ENCODE data around the gene KRTAP19-3. TPM values are rescaled to one million over a fixed set of nuclear protein-coding genes. Genes with fewer than 3 reads are reported as not detected.

Gene KRTAP19-3
- total RNA-seq, 2 experiments from 2014 or later: not detected

Other genes with a start within 250 kb of the KRTAP19-3 start
- gene KRTAP24-1, start 209.1 kb downstream of the KRTAP19-3 start, total RNA-seq: not detected
- not detected for gene KRTAP25-1, start 202.5 kb downstream of the KRTAP19-3 start, total RNA-seq
- gene KRTAP26-1, start 171.7 kb downstream of the KRTAP19-3 start, total RNA-seq: not detected
- not detected for gene KRTAP27-1, start 154.3 kb downstream of the KRTAP19-3 start, total RNA-seq
- gene KRTAP23-1, start 143.4 kb downstream of the KRTAP19-3 start, total RNA-seq: not detected
- not detected for gene KRTAP13-2, start 119.7 kb downstream of the KRTAP19-3 start, total RNA-seq
- gene KRTAP13-1, start 96.0 kb downstream of the KRTAP19-3 start, total RNA-seq: not detected
- not detected for gene KRTAP13-3, start 66.1 kb downstream of the KRTAP19-3 start, total RNA-seq
- gene KRTAP13-4, start 61.8 kb downstream of the KRTAP19-3 start, total RNA-seq: not detected
- not detected for gene KRTAP15-1, start 51.7 kb downstream of the KRTAP19-3 start, total RNA-seq
- not detected for gene KRTAP19-1, start 11.6 kb downstream of the KRTAP19-3 start, total RNA-seq
- gene KRTAP19-2, start 4.6 kb downstream of the KRTAP19-3 start, total RNA-seq: not detected
- gene KRTAP19-4, start 5.2 kb upstream of the KRTAP19-3 start, total RNA-seq: not detected
- gene KRTAP19-5, start 10.1 kb upstream of the KRTAP19-3 start, total RNA-seq: not detected
- not detected for gene KRTAP19-6, start 49.9 kb upstream of the KRTAP19-3 start, total RNA-seq
- not detected for gene KRTAP19-7, start 69.3 kb upstream of the KRTAP19-3 start, total RNA-seq
- gene KRTAP22-2, start 98.4 kb upstream of the KRTAP19-3 start, total RNA-seq: not detected
- gene KRTAP6-3, start 100.4 kb upstream of the KRTAP19-3 start, total RNA-seq: not detected
- gene KRTAP6-2, start 106.9 kb upstream of the KRTAP19-3 start, total RNA-seq: not detected
- not detected for gene KRTAP22-1, start 109.1 kb upstream of the KRTAP19-3 start, total RNA-seq
- gene KRTAP6-1, start 121.9 kb upstream of the KRTAP19-3 start, total RNA-seq: not detected
- gene KRTAP20-1, start 124.4 kb upstream of the KRTAP19-3 start, total RNA-seq: not detected
- not detected for gene KRTAP20-4, start 128.6 kb upstream of the KRTAP19-3 start, total RNA-seq
- gene KRTAP20-2, start 143.2 kb upstream of the KRTAP19-3 start, total RNA-seq: not detected
- gene KRTAP20-3, start 150.9 kb upstream of the KRTAP19-3 start, total RNA-seq: not detected
- not detected for gene KRTAP21-3, start 226.8 kb upstream of the KRTAP19-3 start, total RNA-seq